Measurements from ENCODE around the gene RTTN.

RTTN gene

GRCh38 chr18:70036771-70037347 is 168.6 kb downstream of the RTTN start:
- in situ Hi-C loops (cut with MboI; ENCODE audit: low sequenced_read_pairs): no loop called here

- in situ Hi-C loops (cut with MboI; ENCODE audit: low sequenced_read_pairs): no loop called here
Measured at GRCh38 chr18:70036168-70036567, 169.3 kb downstream of the RTTN start.

GRCh38 chr18:70031221-70031620 is 174.3 kb downstream of the RTTN start:
- in situ Hi-C loops (cut with MboI; ENCODE audit: low sequenced_read_pairs): no loop called here

- in situ Hi-C loops (cut with MboI; ENCODE audit: low sequenced_read_pairs): no loop called here
Measured at GRCh38 chr18:70030728-70031127, 174.8 kb downstream of the RTTN start.

- in situ Hi-C loops (cut with MboI; ENCODE audit: low sequenced_read_pairs): no loop called here
Measured at GRCh38 chr18:70029163-70029562, 176.3 kb downstream of the RTTN start.

- in situ Hi-C loops (cut with MboI; ENCODE audit: low sequenced_read_pairs): no loop called here
Measured at GRCh38 chr18:70028734-70029133, 176.8 kb downstream of the RTTN start.

- in situ Hi-C loops (cut with MboI; ENCODE audit: low sequenced_read_pairs): no loop called here
Measured at GRCh38 chr18:70028084-70028483, 177.4 kb downstream of the RTTN start.

GRCh38 chr18:70025580-70025979 is 179.9 kb downstream of the RTTN start:
- in situ Hi-C loops (cut with MboI; ENCODE audit: low sequenced_read_pairs): no loop called here

GRCh38 chr18:70024829-70025228 is 180.7 kb downstream of the RTTN start:
- in situ Hi-C loops (cut with MboI; ENCODE audit: low sequenced_read_pairs): no loop called here

- in situ Hi-C loops (cut with MboI; ENCODE audit: low sequenced_read_pairs): no loop called here
Measured at GRCh38 chr18:70024093-70024492, 181.4 kb downstream of the RTTN start.

- in situ Hi-C loops (cut with MboI; ENCODE audit: low sequenced_read_pairs): no loop called here
Measured at GRCh38 chr18:70022636-70023035, 182.9 kb downstream of the RTTN start.

GRCh38 chr18:70021498-70021897 is 184.0 kb downstream of the RTTN start:
- in situ Hi-C loops (cut with MboI; ENCODE audit: low sequenced_read_pairs): no loop called here

- in situ Hi-C loops (cut with MboI; ENCODE audit: low sequenced_read_pairs): no loop called here
Measured at GRCh38 chr18:70021043-70021442, 184.4 kb downstream of the RTTN start.

- in situ Hi-C loops (cut with MboI; ENCODE audit: low sequenced_read_pairs): no loop called here
Measured at GRCh38 chr18:70019991-70020390, 185.5 kb downstream of the RTTN start.

GRCh38 chr18:70019136-70019535 is 186.4 kb downstream of the RTTN start:
- in situ Hi-C loops (cut with MboI; ENCODE audit: low sequenced_read_pairs): no loop called here

- in situ Hi-C loops (cut with MboI; ENCODE audit: low sequenced_read_pairs): no loop called here
Measured at GRCh38 chr18:70015127-70015526, 190.4 kb downstream of the RTTN start.

GRCh38 chr18:70005580-70005979 is 199.9 kb downstream of the RTTN start:
- in situ Hi-C loops (cut with MboI; ENCODE audit: low sequenced_read_pairs): no loop called here

- in situ Hi-C loops (cut with MboI; ENCODE audit: low sequenced_read_pairs): no loop called here
Measured at GRCh38 chr18:70004696-70005095, 200.8 kb downstream of the RTTN start.

- in situ Hi-C loops (cut with MboI; ENCODE audit: low sequenced_read_pairs): no loop called here
Measured at GRCh38 chr18:69999656-70000055, 205.8 kb downstream of the RTTN start.

- in situ Hi-C loops (cut with MboI; ENCODE audit: low sequenced_read_pairs): no loop called here
Measured at GRCh38 chr18:69998523-69998987, 206.9 kb downstream of the RTTN start.

GRCh38 chr18:69996951-69997798 is 208.3 kb downstream of the RTTN start:
- in situ Hi-C loops (cut with MboI; ENCODE audit: low sequenced_read_pairs): no loop called here

- in situ Hi-C loops (cut with MboI; ENCODE audit: low sequenced_read_pairs): no loop called here
Measured at GRCh38 chr18:69996417-69996816, 209.1 kb downstream of the RTTN start.
